Measurements from ENCODE around the gene STPG4. TPM values are rescaled to one million over a fixed set of nuclear protein-coding genes. Genes with fewer than 3 reads are reported as not detected.

The STPG4 gene
- total RNA-seq, 4 donors from 2014 or later, result 0.64 to 1.2 (median 0.82) TPM; not detected in 1

DNA sequence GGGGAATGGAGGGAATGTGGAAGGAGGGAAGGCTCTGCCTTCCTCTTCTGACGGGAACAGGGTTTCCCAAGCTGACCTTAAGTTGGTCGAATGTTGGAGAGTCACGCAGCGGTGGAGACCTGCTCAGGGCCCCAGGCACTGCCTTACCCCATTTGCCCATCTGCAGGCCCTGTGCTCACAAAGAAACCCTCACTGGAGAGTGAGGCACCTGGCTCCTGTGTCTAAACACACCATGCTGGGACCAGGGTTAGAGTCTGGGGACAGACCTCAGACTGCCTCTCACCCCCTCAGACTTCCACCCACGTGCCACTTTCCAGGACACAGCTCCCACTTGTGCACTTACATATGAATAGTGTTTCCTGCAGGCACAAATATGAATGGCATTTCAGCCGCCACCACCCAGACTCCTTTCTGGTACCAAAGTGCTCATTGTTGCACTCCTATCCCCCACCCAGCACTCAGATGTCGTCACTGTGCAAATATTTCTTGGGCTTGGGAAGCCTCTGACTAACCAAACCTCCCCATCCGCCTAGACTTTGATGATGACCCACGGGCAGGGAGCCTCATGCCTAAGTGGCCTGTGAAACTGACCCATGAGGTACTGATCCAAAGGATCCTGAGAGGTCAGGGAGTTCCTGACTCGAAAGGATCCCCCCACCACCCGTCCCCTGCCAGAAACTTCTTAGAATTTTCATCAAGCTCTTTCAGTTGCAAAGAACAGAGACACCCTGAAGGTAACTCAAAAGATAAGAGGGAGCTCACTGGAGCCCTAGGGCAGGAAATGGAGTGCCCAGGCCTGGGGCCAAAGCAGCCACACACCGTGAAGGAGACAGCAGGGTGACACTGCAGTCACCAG, 78.3 kb downstream of the STPG4 start:
- DNase-seq, result peak; percentile 39
- Histone ChIP-seq H3K36me3 (no peaks in the 10 kb centered on the region), H3K4me1 (peaks cover 33 to 63% (median 55%) of the 10 kb centered on the region in 4 donors), H3K4me3 (no peak overlapping the region), H3K27me3 (no peaks in the 10 kb centered on the region), H3K27ac (peak overlapping the region; percentile 43 to 92 (median 90)), H3K9me3 (no peaks in the 10 kb centered on the region)
- TF ChIP-seq EP300 (IDR thresholded peaks at IDR 0.05; ENCODE audit: low read depth) (no peak), CTCF (IDR thresholded peaks at IDR 0.05) (peak in 1 of 5 experiments; percentile 5), POLR2AphosphoS5 (IDR thresholded peaks at IDR 0.05) (peak in 1 of 3 donors; percentile 9)
- in situ Hi-C loops (cut with MboI; ENCODE audit: low pct_ligation_motif_present in 1 of 4, low pct_unique_long_range_greater_than_20kb in 1 of 4, low sequenced_read_pairs in 3 of 4), result no loop called here
- WGBS, 2 donors (ENCODE audit: low coverage in 1 of 2), result 74% methylated on average over 12 of the region's 12 CpGs; no CpG with 5 or more reads in 1 of the 2 donors
- intact Hi-C loops (cut with DNase I; ENCODE audit: low total_unique reads), result no loop called here

GRCh38 chr2:47076126-47076506, 79.0 kb downstream of the STPG4 start:
- no peak overlapping the region for H3K4me3 ChIP-seq
- H3K36me3 ChIP-seq, result no peaks in the 10 kb centered on the region
- H3K4me1 ChIP-seq, result peaks cover 37 to 70% (median 62%) of the 10 kb centered on the region in 4 donors
- H3K9me3 ChIP-seq, result no peaks in the 10 kb centered on the region
- peak overlapping the region; percentile 43 to 92 (median 90) for H3K27ac ChIP-seq
- no peak for DNase-seq
- H3K27me3 ChIP-seq, result no peaks in the 10 kb centered on the region
- in situ Hi-C loops (cut with MboI; ENCODE audit: low pct_ligation_motif_present in 1 of 4, low pct_unique_long_range_greater_than_20kb in 1 of 4, low sequenced_read_pairs in 3 of 4) (no loop called here), intact Hi-C loops (cut with DNase I; ENCODE audit: low total_unique reads) (no loop called here)
- 83 to 91% methylated on average over 1 to 8 of the region's 8 CpGs for WGBS, 2 donors (ENCODE audit: low coverage in 1 of 2)
- no peak for TF ChIP-seq POLR2AphosphoS5 (IDR thresholded peaks at IDR 0.05)
- TF ChIP-seq CTCF (IDR thresholded peaks at IDR 0.05), result no peak
- no peak for TF ChIP-seq POLR2A (IDR thresholded peaks at IDR 0.05)
- no peak for TF ChIP-seq EP300 (IDR thresholded peaks at IDR 0.05; ENCODE audit: low read depth)

DNA sequence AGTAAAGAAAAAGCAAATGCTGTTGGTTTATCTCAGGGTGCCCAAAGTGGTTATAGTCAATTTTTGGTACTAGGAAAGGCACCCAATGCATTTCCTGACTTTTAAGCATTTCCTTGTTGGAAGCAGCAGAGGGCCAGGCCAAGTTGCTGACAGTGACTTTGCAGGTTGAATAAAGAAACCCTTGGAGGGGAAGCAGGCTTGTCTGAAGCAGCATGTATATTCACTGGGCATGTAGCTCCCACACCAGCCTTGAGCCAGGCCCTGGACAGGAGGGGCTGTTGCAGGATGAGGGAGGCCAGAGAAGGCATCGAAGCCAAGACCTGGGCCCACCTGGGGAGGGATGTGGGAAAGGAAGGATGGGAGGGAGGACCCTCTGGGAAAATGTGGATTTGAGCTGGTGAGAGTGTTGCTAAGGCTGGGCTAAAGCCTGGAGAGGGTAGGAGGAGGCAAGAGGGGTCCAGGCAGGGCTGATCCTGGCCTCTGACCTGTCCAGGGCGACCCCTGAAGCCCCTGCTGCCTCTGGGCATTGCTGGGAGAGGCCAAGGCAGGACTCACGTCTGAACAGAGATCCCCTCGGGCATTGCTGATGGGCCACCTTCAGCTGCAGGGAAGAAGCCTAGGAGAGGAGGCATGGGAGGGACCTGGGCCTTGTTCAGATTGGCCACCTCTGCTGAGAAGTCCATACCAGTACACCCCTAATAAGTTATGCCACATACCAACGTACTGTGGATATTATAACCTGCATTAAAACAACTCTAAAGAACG, 79.6 kb downstream of the STPG4 start:
- in situ Hi-C loops (cut with MboI; ENCODE audit: low pct_ligation_motif_present in 1 of 4, low pct_unique_long_range_greater_than_20kb in 1 of 4, low sequenced_read_pairs in 3 of 4), result no loop called here
- DNase-seq, result no peak
- 81 to 100% methylated on average over 1 to 6 of the region's 6 CpGs for WGBS, 2 donors (ENCODE audit: low coverage in 1 of 2)
- no peak overlapping the region for H3K4me3 ChIP-seq
- intact Hi-C loops (cut with DNase I; ENCODE audit: low total_unique reads), result no loop called here
- H3K36me3 ChIP-seq, result no peaks in the 10 kb centered on the region
- no peaks in the 10 kb centered on the region for H3K27me3 ChIP-seq
- no peaks in the 10 kb centered on the region for H3K9me3 ChIP-seq
- peak overlapping the region; percentile 43 to 92 (median 90) for H3K27ac ChIP-seq
- H3K4me1 ChIP-seq, result peaks cover 42 to 74% (median 66%) of the 10 kb centered on the region in 4 donors
- no peak for TF ChIP-seq CTCF (IDR thresholded peaks at IDR 0.05)

GRCh38 chr2:47074691-47075090, 80.4 kb downstream of the STPG4 start:
- no peaks in the 10 kb centered on the region for H3K36me3 ChIP-seq
- in situ Hi-C loops (cut with MboI; ENCODE audit: low pct_ligation_motif_present in 1 of 4, low pct_unique_long_range_greater_than_20kb in 1 of 4, low sequenced_read_pairs in 3 of 4) (no loop called here), intact Hi-C loops (cut with DNase I; ENCODE audit: low total_unique reads) (no loop called here)
- no peak overlapping the region for H3K4me3 ChIP-seq
- no peaks in the 10 kb centered on the region for H3K27me3 ChIP-seq
- peak overlapping the region; percentile 87 to 92 (median 90) for H3K27ac ChIP-seq
- TF ChIP-seq POLR2A (IDR thresholded peaks at IDR 0.05), result no peak
- no peak for TF ChIP-seq CTCF (IDR thresholded peaks at IDR 0.05)
- no peak for TF ChIP-seq POLR2AphosphoS5 (IDR thresholded peaks at IDR 0.05)
- TF ChIP-seq EP300 (IDR thresholded peaks at IDR 0.05; ENCODE audit: low read depth), result no peak
- H3K9me3 ChIP-seq, result no peaks in the 10 kb centered on the region
- no peak for DNase-seq
- H3K4me1 ChIP-seq, result peaks cover 44 to 76% (median 66%) of the 10 kb centered on the region in 4 donors
- 90 to 100% methylated on average over 1 to 4 of the region's 4 CpGs for WGBS, 2 donors (ENCODE audit: low coverage in 1 of 2)

All from transverse colon (tissue), 4 donors.